A673 (cell line): Measurements from ENCODE around the gene LRRC25. TPM values are rescaled to one million over a fixed set of nuclear protein-coding genes. Genes with fewer than 3 reads are reported as not detected.

Experiments used
- BruUV-seq: library from RNA; stranded (reverse); fragments of 400-500 nt; replicated peaks from 2 replicates; lab custom pipeline; 2021; lab: Mats Ljungman, UMichigan
- CTCF ChIA-PET: fragments of 300-600 bp; sonication (Branson Sonifier 250); formaldehyde crosslinking; loops from one replicate; lab custom pipeline; 2022; ENCODE audit warnings: antibody characterized with exemption; lab: Charles Lee
- POLR2A ChIA-PET: fragments of 300-600 bp; sonication (Branson Sonifier 250); formaldehyde crosslinking; loops from one replicate; lab custom pipeline; 2022; ENCODE audit warnings: antibody characterized with exemption; ENCODE audit not compliant: low non-redundant PET; lab: Charles Lee
- DNase-seq: peaks from one replicate; pipeline ENCODE4 v3.0.0-alpha.2; 2015; ENCODE audit warnings: low spot score
- H3K27ac ChIP-seq: fragments of 200-600 bp; sonication (generic); 2 replicates; pipeline ENCODE4 v1.5.1; 2016; ENCODE audit warnings: mixed run types, low read depth, mild to moderate bottlenecking, mixed read lengths, antibody characterized with exemption, low read length; ENCODE audit not compliant: poor library complexity, severe bottlenecking
- H3K27me3 ChIP-seq: fragments of 200-600 bp; sonication (generic); replicated peaks from 2 replicates; pipeline ENCODE4 v1.6.1; 2017; ENCODE audit warnings: mixed run types, low read depth, mild to moderate bottlenecking, mixed read lengths, antibody characterized with exemption, low read length; ENCODE audit not compliant: insufficient read depth, poor library complexity
- H3K36me3 ChIP-seq: fragments of 200-600 bp; sonication (generic); 2 replicates; pipeline ENCODE4 v1.6.1; 2016; ENCODE audit warnings: mixed run types, mild to moderate bottlenecking, mixed read lengths, antibody characterized with exemption, low read length; ENCODE audit not compliant: insufficient read depth, poor library complexity, severe bottlenecking
- H3K4me1 ChIP-seq: fragments of 200-600 bp; sonication (generic); 2 replicates; pipeline ENCODE4 v1.6.1; 2017; ENCODE audit warnings: mixed run types, mild to moderate bottlenecking, mixed read lengths, antibody characterized with exemption, low read length; ENCODE audit not compliant: insufficient read depth, poor library complexity, severe bottlenecking
- H3K4me3 ChIP-seq: fragments of 200-600 bp; sonication (generic); 2 replicates; pipeline ENCODE4 v1.5.1; 2016; ENCODE audit warnings: low read depth, mixed run types, mild to moderate bottlenecking, mixed read lengths, low read length; ENCODE audit not compliant: poor library complexity, severe bottlenecking
- H3K9me3 ChIP-seq: fragments of 200-600 bp; sonication (generic); 2 replicates; pipeline ENCODE4 v1.6.1; 2016; ENCODE audit warnings: mixed run types, low read depth, mild to moderate bottlenecking, mixed read lengths, antibody characterized with exemption, low read length; ENCODE audit not compliant: poor library complexity, severe bottlenecking
- EZH2 ChIP-seq: fragments of 200-600 bp; sonication (generic); IDR thresholded peaks from 2 replicates; pipeline ENCODE4 v1.6.1; 2017; ENCODE audit warnings: borderline replicate concordance, low read depth, mild to moderate bottlenecking, mixed read lengths, antibody characterized with exemption, low read length; ENCODE audit not compliant: poor library complexity, severe bottlenecking
- intact Hi-C: fragments of 100-400 bp; cut with micrococcal nuclease; formaldehyde crosslinking; loops from one replicate; pipeline ENCODE4 v1.10.0; 2022; ENCODE audit not compliant: unreplicated experiment
- total RNA-seq: library from RNA; stranded (reverse); gene quantifications from 2 replicates; pipeline ENCODE4 v1.2.3, GENCODE V29; 2021
- TF ChIP-seq, protein P1 (sequence below): fragments of 300-800, 200-600 bp; sonication (generic); conservative IDR thresholded peaks from 2 replicates; pipeline ENCODE4 v1.5.1; 2017; ENCODE audit warnings: low read depth, mild to moderate bottlenecking, antibody characterized with exemption, low read length, moderate library complexity, mixed read lengths

The LRRC25 gene
- total RNA-seq, 1 experiment from 2014 or later = not detected

DNA sequence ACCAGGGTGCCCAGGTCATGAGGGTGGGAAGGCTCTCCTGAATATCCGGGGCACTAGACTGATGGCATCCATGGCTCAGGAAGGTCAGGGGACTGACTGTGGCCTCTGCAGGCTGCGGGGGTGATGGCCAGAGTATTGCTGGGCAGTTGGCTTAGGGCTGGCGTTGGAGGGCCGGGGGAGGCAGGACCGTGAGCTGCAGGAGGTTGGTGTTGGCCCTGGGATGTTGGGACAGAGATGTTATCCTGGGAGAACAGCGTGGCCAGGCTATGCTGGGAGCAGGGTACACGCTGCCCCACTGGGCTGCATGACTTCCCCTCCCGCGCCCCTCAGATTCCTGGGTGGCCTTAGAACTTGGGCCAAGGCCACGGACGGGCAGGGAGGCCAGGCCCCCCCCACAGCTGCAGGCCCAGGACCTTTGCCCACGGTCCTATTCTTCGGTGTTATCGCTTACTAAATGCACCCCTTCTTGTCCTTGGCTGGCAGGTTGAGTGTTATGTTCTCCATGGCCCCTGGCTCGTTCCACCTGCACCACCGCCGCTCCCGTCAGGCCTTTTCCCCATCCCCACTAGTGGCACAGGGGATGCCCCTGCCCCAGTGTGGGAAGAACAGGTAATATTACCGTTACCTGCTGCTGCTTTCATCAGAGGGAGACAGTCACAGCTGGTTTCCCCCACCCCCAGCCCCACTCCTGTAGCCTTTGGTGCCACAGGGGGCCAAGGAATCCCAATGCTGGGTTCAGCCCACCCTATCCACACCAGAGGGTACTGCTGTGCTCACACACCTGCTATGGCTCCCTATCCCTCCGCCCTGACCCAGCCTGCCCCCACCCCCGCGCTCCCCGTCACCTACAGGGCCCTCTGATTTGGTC is 43.7 kb upstream of the LRRC25 start:
- Histone ChIP-seq H3K27me3 (no peaks in the 10 kb centered on the region), H3K4me3 (no peak overlapping the region), H3K4me1 (peaks cover 22% of the 10 kb centered on the region), H3K27ac (no peak overlapping the region), H3K36me3 (peaks cover 8% of the 10 kb centered on the region), H3K9me3 (no peaks in the 10 kb centered on the region)
- no peak for DNase-seq
- ChIA-PET CTCF (interaction anchor here (0.5 to 1.0 kb wide), 4 partner anchors 10 to 418 kb away, joined by 3 to 7 read pairs (median 4); no protein-coding TSS in a partner anchor), POLR2A (no interaction called here)
- intact Hi-C loops = no loop called here
- TF ChIP-seq EZH2 = no peak
- TF ChIP-seq, protein P1, sequence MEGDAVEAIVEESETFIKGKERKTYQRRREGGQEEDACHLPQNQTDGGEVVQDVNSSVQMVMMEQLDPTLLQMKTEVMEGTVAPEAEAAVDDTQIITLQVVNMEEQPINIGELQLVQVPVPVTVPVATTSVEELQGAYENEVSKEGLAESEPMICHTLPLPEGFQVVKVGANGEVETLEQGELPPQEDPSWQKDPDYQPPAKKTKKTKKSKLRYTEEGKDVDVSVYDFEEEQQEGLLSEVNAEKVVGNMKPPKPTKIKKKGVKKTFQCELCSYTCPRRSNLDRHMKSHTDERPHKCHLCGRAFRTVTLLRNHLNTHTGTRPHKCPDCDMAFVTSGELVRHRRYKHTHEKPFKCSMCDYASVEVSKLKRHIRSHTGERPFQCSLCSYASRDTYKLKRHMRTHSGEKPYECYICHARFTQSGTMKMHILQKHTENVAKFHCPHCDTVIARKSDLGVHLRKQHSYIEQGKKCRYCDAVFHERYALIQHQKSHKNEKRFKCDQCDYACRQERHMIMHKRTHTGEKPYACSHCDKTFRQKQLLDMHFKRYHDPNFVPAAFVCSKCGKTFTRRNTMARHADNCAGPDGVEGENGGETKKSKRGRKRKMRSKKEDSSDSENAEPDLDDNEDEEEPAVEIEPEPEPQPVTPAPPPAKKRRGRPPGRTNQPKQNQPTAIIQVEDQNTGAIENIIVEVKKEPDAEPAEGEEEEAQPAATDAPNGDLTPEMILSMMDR = no peak
- no TSS peak for BruUV-seq

DNA sequence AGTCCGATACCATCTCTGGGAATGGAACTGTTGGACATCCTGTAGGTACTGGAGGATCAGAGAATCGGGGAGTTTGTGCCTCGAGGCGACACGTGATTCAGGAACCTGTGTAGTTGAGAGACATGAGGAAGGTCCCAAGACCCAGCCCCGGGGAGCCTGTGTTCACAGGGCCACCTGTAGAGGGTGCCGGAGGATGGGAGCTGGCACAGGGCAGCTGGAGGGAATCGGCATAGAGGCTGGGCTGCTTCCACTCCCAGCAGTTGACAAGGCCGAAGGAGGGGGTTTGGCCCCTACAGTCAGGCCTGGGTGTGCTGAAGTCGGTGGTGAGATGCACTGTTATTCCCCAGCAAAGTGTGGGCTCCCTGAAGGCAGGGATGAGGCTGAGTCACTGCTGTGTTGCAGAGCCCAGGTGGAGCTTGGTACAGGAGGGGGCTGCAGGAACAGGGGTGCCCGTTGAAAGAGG is 43.0 kb upstream of the LRRC25 start:
- intact Hi-C loops = no loop called here
- POLR2A ChIA-PET = no interaction called here
- no TSS peak for BruUV-seq
- CTCF ChIA-PET = interaction anchor here (0.5 to 1.0 kb wide), 4 partner anchors 10 to 419 kb away, joined by 3 to 7 read pairs (median 4); no protein-coding TSS in a partner anchor
- Histone ChIP-seq H3K27ac (no peak overlapping the region), H3K4me1 (peaks cover 24% of the 10 kb centered on the region), H3K9me3 (no peaks in the 10 kb centered on the region), H3K36me3 (peaks cover 11% of the 10 kb centered on the region), H3K27me3 (no peaks in the 10 kb centered on the region), H3K4me3 (no peak overlapping the region)
- peak; percentile 65 for DNase-seq
- TF ChIP-seq, protein P1 = peak; percentile 59
- TF ChIP-seq EZH2 = no peak

DNA sequence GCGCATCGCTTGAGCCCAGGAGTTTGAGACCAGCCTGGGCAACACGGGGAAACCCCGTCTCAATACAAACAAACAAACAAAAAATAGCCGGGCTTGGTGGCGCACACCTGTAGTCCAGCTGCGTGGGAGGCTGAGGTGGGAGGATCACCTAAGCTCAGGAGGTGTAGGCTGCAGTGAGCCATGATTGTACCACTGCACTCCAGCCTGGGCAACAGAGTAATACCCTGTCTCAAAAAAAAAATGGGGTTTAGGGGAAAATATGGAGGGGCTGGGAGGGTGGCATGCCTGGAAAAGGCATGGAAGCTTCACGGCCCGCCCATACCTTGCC is 42.5 kb upstream of the LRRC25 start:
- intact Hi-C loops = no loop called here
- no peak for TF ChIP-seq EZH2
- TF ChIP-seq, protein P1 = no peak
- DNase-seq = no peak
- Histone ChIP-seq H3K9me3 (no peaks in the 10 kb centered on the region), H3K4me1 (peaks cover 30% of the 10 kb centered on the region), H3K4me3 (no peak overlapping the region), H3K27me3 (no peaks in the 10 kb centered on the region), H3K36me3 (peaks cover 16% of the 10 kb centered on the region), H3K27ac (peak overlapping the region; percentile 84)
- ChIA-PET CTCF (interaction anchor here (1.0 to 2.0 kb wide), 2 partner anchors 11 to 407 kb away, joined by 3 to 5 read pairs; no protein-coding TSS in a partner anchor), POLR2A (no interaction called here)
- no TSS peak for BruUV-seq
